C4-2B (cell line): ENCODE data around the gene MRS2.

Source experiments
- CTCF ChIP-seq: fragments of 450-650 bp; conservative IDR thresholded peaks from 2 replicates; pipeline ENCODE4 v1.5.1; 2017; ENCODE audit warnings: mild to moderate bottlenecking
- ZFX ChIP-seq: fragments of 450-650 bp; IDR thresholded peaks from 2 replicates; pipeline ENCODE4 v1.6.1; 2017

GRCh38 chr6:24451581-24452388 is 49.0 kb downstream of the MRS2 start:
- TF ChIP-seq ZFX (no peak), CTCF (no peak)
